GM23338 (cell line): ENCODE data around the gene RWDD2A.

Experiments
- CREB1 ChIP-seq: fragments of 250-450 bp; sonication (Bioruptor Pico); IDR thresholded peaks from 2 replicates; pipeline ENCODE4 v1.5.0; 2020; ENCODE audit warnings: low read depth, mild to moderate bottlenecking, moderate library complexity
- CTCF ChIP-seq, 2 experiments: fragments of 200-600 bp in 1 of 2; sonication (generic) in 1 of 2; conservative IDR thresholded peaks; 2 replicates each; pipeline versions ENCODE4 v1.5.1 to v1.6.1; 2016 to 2017; ENCODE audit warnings: antibody characterized with exemption in 2 of 2, low read depth in 2 of 2, mild to moderate bottlenecking in 2 of 2, moderate library complexity in 1 of 2
- ETS1 ChIP-seq: IDR thresholded peaks from 2 replicates; pipeline ENCODE4 v1.6.1; 2016; ENCODE audit warnings: antibody characterized with exemption
- EZH2 ChIP-seq: fragments of 200-600 bp; sonication (generic); IDR thresholded peaks from one replicate; pipeline ENCODE4 v1.8.0; 2017; ENCODE audit warnings: antibody characterized with exemption, mild to moderate bottlenecking, low read depth; ENCODE audit not compliant: unreplicated experiment
- EZH2phosphoT487 ChIP-seq: fragments of 200-600 bp; sonication (generic); IDR thresholded peaks from one replicate; pipeline ENCODE4 v1.8.1; 2018; ENCODE audit warnings: antibody characterized with exemption; ENCODE audit not compliant: unreplicated experiment
- POLR2AphosphoS5 ChIP-seq: IDR thresholded peaks from 2 replicates; pipeline ENCODE4 v1.6.1; 2016; ENCODE audit warnings: antibody characterized with exemption, low read depth
- REST ChIP-seq: IDR thresholded peaks from one replicate; pipeline ENCODE4 v1.6.1; 2018; ENCODE audit warnings: antibody characterized with exemption; ENCODE audit not compliant: unreplicated experiment
- ZNF114 ChIP-seq: fragments of 250-450 bp; sonication (Bioruptor Pico); IDR thresholded peaks from 2 replicates; pipeline ENCODE4 v1.5.0; 2020; ENCODE audit warnings: mild to moderate bottlenecking, moderate library complexity
- ZNF331 ChIP-seq: fragments of 250-450 bp; sonication (Bioruptor Pico); IDR thresholded peaks from 2 replicates; pipeline ENCODE4 v1.5.0; 2020; ENCODE audit warnings: low read depth, mild to moderate bottlenecking, moderate library complexity

GRCh38 chr6:83160167-83160566, 33.0 kb upstream of the RWDD2A start:
- TF ChIP-seq EZH2 (no peak), ZNF114 (CRISPR knock-in tag) (no peak), CTCF (conservative IDR thresholded peaks at IDR 0.05; ENCODE audit: low read depth in 2 of 2) (no peak), REST (no peak), ZNF331 (CRISPR knock-in tag) (no peak), ETS1 (no peak), EZH2phosphoT487 (no peak), POLR2AphosphoS5 (no peak), CREB1 (no peak)
